Osteoblast (primary cell): ENCODE results near the gene CMIP. TPM values are rescaled to one million over a fixed set of nuclear protein-coding genes. Genes with fewer than 3 reads are reported as not detected.

Source experiments
- DNase-seq: peaks from one replicate; pipeline ENCODE4 v3.0.0; 2011; ENCODE audit warnings: low spot score, mixed read lengths; ENCODE audit not compliant: insufficient read length; ENCODE audit errors: missing footprints
- H2AFZ ChIP-seq: 2 replicates; pipeline ENCODE4 v1.6.0; 2011; ENCODE audit warnings: mild to moderate bottlenecking, low read length
- H3K27ac ChIP-seq: 2 replicates; pipeline ENCODE4 v1.5.1; 2011; ENCODE audit warnings: mild to moderate bottlenecking, low read depth, low read length, moderate library complexity
- H3K27me3 ChIP-seq: 2 replicates; pipeline ENCODE4 v1.6.0; 2012; ENCODE audit warnings: mild to moderate bottlenecking, control low read depth, inconsistent platforms, low read length, moderate library complexity; ENCODE audit not compliant: insufficient read depth
- H3K36me3 ChIP-seq: 2 replicates; pipeline ENCODE4 v1.5.1; 2011; ENCODE audit warnings: mild to moderate bottlenecking, low read length, control low read depth, moderate library complexity; ENCODE audit not compliant: insufficient read depth
- H3K4me1 ChIP-seq: 2 replicates; pipeline ENCODE4 v1.5.1; 2011; ENCODE audit warnings: mild to moderate bottlenecking, low read length, control low read depth, moderate library complexity; ENCODE audit not compliant: insufficient read depth
- H3K4me2 ChIP-seq: 2 replicates; pipeline ENCODE4 v1.6.0; 2011; ENCODE audit warnings: mild to moderate bottlenecking, low read length; ENCODE audit not compliant: insufficient read depth
- H3K4me3 ChIP-seq: fragments of 200-600 bp; sonication (generic); 3 replicates; pipeline ENCODE4 v1.5.1; 2012; ENCODE audit warnings: mild to moderate bottlenecking, low read length, inconsistent platforms; ENCODE audit not compliant: insufficient read depth
- H3K79me2 ChIP-seq: 2 replicates; pipeline ENCODE4 v1.6.0; 2012; ENCODE audit warnings: mild to moderate bottlenecking, low read length, control low read depth, inconsistent platforms; ENCODE audit not compliant: insufficient read depth
- H3K9me3 ChIP-seq: 2 replicates; pipeline ENCODE4 v1.5.1; 2011; ENCODE audit warnings: low read depth, low read length, control low read depth
- H4K20me1 ChIP-seq: 2 replicates; pipeline ENCODE4 v1.6.0; 2012; ENCODE audit warnings: mild to moderate bottlenecking, low read length, control low read depth; ENCODE audit not compliant: insufficient read depth
- CTCF ChIP-seq: IDR thresholded peaks from 2 replicates; pipeline ENCODE4 v1.5.1; 2011; ENCODE audit warnings: mild to moderate bottlenecking, low read depth, low read length, moderate library complexity; ENCODE audit errors: extremely low read depth
- small RNA-seq: library from RNA; depleted of rRNA; stranded (forward); fragments of <200 nt; gene quantifications from one replicate; pipeline ENCODE3, GENCODE V24; 2012
- total RNA-seq: library from RNA; depleted of rRNA; stranded (reverse); fragments of >200 nt; gene quantifications from 2 replicates; pipeline ENCODE4 v1.2.3, GENCODE V29; 2012

CMIP gene
- total RNA-seq, 1 donor = 8.3 TPM

- H3K79me2 ChIP-seq = no peaks in the 10 kb centered on the region
- TF ChIP-seq CTCF = no peak
- DNase-seq = no peak
- H3K4me2 ChIP-seq = no peak overlapping the region
- no peak overlapping the region for H3K4me3 ChIP-seq
- no peak overlapping the region for H3K27ac ChIP-seq
- no peaks in the 10 kb centered on the region for H3K27me3 ChIP-seq
- no peaks in the 10 kb centered on the region for H3K36me3 ChIP-seq
- no peaks in the 10 kb centered on the region for H3K9me3 ChIP-seq
- peak overlapping the region; percentile 33 for H2AFZ ChIP-seq
- H4K20me1 ChIP-seq = no peaks in the 10 kb centered on the region
- H3K4me1 ChIP-seq = no peaks in the 10 kb centered on the region
These were observed 311.5 kb downstream of the CMIP start for GRCh38 chr16:81755915-81756614.

- Histone ChIP-seq H4K20me1 (no peaks in the 10 kb centered on the region), H3K4me2 (no peak overlapping the region), H3K36me3 (no peaks in the 10 kb centered on the region), H3K4me1 (no peaks in the 10 kb centered on the region), H3K9me3 (no peaks in the 10 kb centered on the region), H3K27ac (no peak overlapping the region), H3K27me3 (no peaks in the 10 kb centered on the region), H3K4me3 (no peak overlapping the region), H3K79me2 (no peaks in the 10 kb centered on the region), H2AFZ (peak overlapping the region; percentile 33)
- no peak for TF ChIP-seq CTCF
- DNase-seq = no peak
These were observed 312.2 kb downstream of the CMIP start for GRCh38 chr16:81756615-81757356.

GRCh38 chr16:81758376-81758775, 313.8 kb downstream of the CMIP start:
- no peaks in the 10 kb centered on the region for H3K36me3 ChIP-seq
- DNase-seq = no peak
- H3K4me3 ChIP-seq = no peak overlapping the region
- H3K9me3 ChIP-seq = no peaks in the 10 kb centered on the region
- H3K4me2 ChIP-seq = no peak overlapping the region
- no peaks in the 10 kb centered on the region for H4K20me1 ChIP-seq
- no peaks in the 10 kb centered on the region for H3K79me2 ChIP-seq
- H2AFZ ChIP-seq = no peak overlapping the region
- H3K27ac ChIP-seq = no peak overlapping the region
- no peaks in the 10 kb centered on the region for H3K27me3 ChIP-seq
- TF ChIP-seq CTCF = no peak
- no peaks in the 10 kb centered on the region for H3K4me1 ChIP-seq

Small RNAs within 50 kb of the gene (small RNA-seq; reads per million reads assigned to genes)
- gene MIR6504 (not detected), gene MIR7854 (not detected)

Other genes starting within 250 kb of the CMIP start
- not detected in 2 replicates for gene BCO1, start 206.1 kb upstream of the CMIP start, total RNA-seq
- gene GAN, start 129.8 kb upstream of the CMIP start, total RNA-seq = 10.3 and 10.9 TPM in 2 replicates